Activated B cell treated with CpG ODN at 0.5 μM for 24 hours (primary cell): Measurements from ENCODE around the gene SENP6. TPM values are rescaled to one million over a fixed set of nuclear protein-coding genes. Genes with fewer than 3 reads are reported as not detected.
"Not testable (repeated sequence)": the region's sequence is repeated elsewhere in the genome, so short reads cannot be mapped to it uniquely, and the experiment has no call there.

Source experiments
- ATAC-seq: fragments of 200-7000 bp; cut with Tn5 transposase; one replicate; pipeline ENCODE4 v1.10.0; 2021; ENCODE audit warnings: low read depth, mild to moderate bottlenecking, moderate library complexity
- CTCF ChIA-PET: fragments of 350-600 bp; sonication (Branson Sonifier 250); formaldehyde crosslinking; loops from one replicate; lab custom pipeline; 2021; ENCODE audit warnings: antibody characterized with exemption; lab: Charles Lee
- POLR2A ChIA-PET: fragments of 350-600 bp; sonication (Branson Sonifier 250); formaldehyde crosslinking; loops from one replicate; lab custom pipeline; 2021; ENCODE audit warnings: antibody characterized with exemption; lab: Charles Lee
- DNase-seq: peaks from one replicate; pipeline ENCODE4 v3.0.0; 2022
- H3K27ac Mint-ChIP-seq: one replicate; pipeline ENCODE4 v1.8.0; 2020; ENCODE audit warnings: mixed read lengths
- H3K27me3 Mint-ChIP-seq: one replicate; pipeline ENCODE4 v1.8.0; 2021; ENCODE audit warnings: mixed read lengths
- H3K36me3 Mint-ChIP-seq: one replicate; pipeline ENCODE4 v1.8.0; 2021; ENCODE audit warnings: low read depth, mixed read lengths
- H3K4me1 Mint-ChIP-seq: one replicate; pipeline ENCODE4 v1.8.0; 2021; ENCODE audit warnings: mixed read lengths
- H3K4me3 Mint-ChIP-seq: one replicate; pipeline ENCODE4 v1.8.0; 2020; ENCODE audit warnings: mild to moderate bottlenecking, mixed read lengths
- H3K9me3 Mint-ChIP-seq: one replicate; pipeline ENCODE4 v1.8.0; 2020; ENCODE audit warnings: mixed read lengths
- CTCF ChIP-seq: fragments of 200-600 bp; IDR thresholded peaks from one replicate; pipeline ENCODE4 v1.8.0; 2022; ENCODE audit warnings: antibody characterized with exemption, mild to moderate bottlenecking
- intact Hi-C: fragments of 100-400 bp; cut with micrococcal nuclease; formaldehyde crosslinking; loops from one replicate; pipeline ENCODE4 v1.15.1; 2024
- total RNA-seq: library from RNA; stranded (reverse); gene quantifications from 2 replicates; pipeline ENCODE4 v1.2.3, GENCODE V29; 2022

SENP6 gene
- total RNA-seq, 1 donor from 2014 or later = 134 TPM

- DNase-seq = no peak
- no peak for ATAC-seq
- POLR2A ChIA-PET = no interaction called here
- H3K4me1 Mint-ChIP-seq = no peaks in the 10 kb centered on the region
- no peak for TF ChIP-seq CTCF
- H3K27ac Mint-ChIP-seq = no peak overlapping the region
- intact Hi-C loops = no loop called here
- H3K36me3 Mint-ChIP-seq = no peaks in the 10 kb centered on the region
- H3K4me3 Mint-ChIP-seq = no peak overlapping the region
- H3K27me3 Mint-ChIP-seq = peaks cover 35% of the 10 kb centered on the region
- H3K9me3 Mint-ChIP-seq = peaks cover 21% of the 10 kb centered on the region
- CTCF ChIA-PET = no interaction called here
These were observed 35.4 kb upstream of the SENP6 start for GRCh38 chr6:75566137-75566767.

- no peaks in the 10 kb centered on the region for H3K4me1 Mint-ChIP-seq
- DNase-seq (no peak), ATAC-seq (no peak)
- peaks cover 39% of the 10 kb centered on the region for H3K27me3 Mint-ChIP-seq
- ChIA-PET CTCF (no interaction called here), POLR2A (no interaction called here)
- H3K27ac Mint-ChIP-seq = no peak overlapping the region
- H3K4me3 Mint-ChIP-seq = no peak overlapping the region
- TF ChIP-seq CTCF = no peak
- H3K9me3 Mint-ChIP-seq = peaks cover 17% of the 10 kb centered on the region
- no peaks in the 10 kb centered on the region for H3K36me3 Mint-ChIP-seq
- intact Hi-C loops = no loop called here
These were observed 33.6 kb upstream of the SENP6 start for GRCh38 chr6:75568100-75568499.

GRCh38 chr6:75568965-75569364 lies 32.7 kb upstream of the SENP6 start:
- ATAC-seq (no peak), DNase-seq (no peak)
- no peaks in the 10 kb centered on the region for H3K4me1 Mint-ChIP-seq
- no peak overlapping the region for H3K27ac Mint-ChIP-seq
- POLR2A ChIA-PET = no interaction called here
- no peaks in the 10 kb centered on the region for H3K36me3 Mint-ChIP-seq
- peaks cover 39% of the 10 kb centered on the region for H3K27me3 Mint-ChIP-seq
- H3K9me3 Mint-ChIP-seq = peaks cover 17% of the 10 kb centered on the region
- no peak overlapping the region for H3K4me3 Mint-ChIP-seq
- CTCF ChIA-PET = no interaction called here
- intact Hi-C loops = no loop called here
- no peak for TF ChIP-seq CTCF

GRCh38 chr6:75570671-75571070 lies 31.0 kb upstream of the SENP6 start:
- Mint-ChIP-seq H3K9me3 (peaks cover 12% of the 10 kb centered on the region), H3K27me3 (peaks cover 30% of the 10 kb centered on the region)
- H3K4me3 Mint-ChIP-seq, DNase-seq, intact Hi-C loops, CTCF ChIA-PET, H3K36me3 Mint-ChIP-seq, H3K27ac Mint-ChIP-seq, H3K4me1 Mint-ChIP-seq, POLR2A ChIA-PET, ATAC-seq: not testable (repeated sequence)

GRCh38 chr6:75572072-75572471 lies 29.6 kb upstream of the SENP6 start:
- TF ChIP-seq CTCF = no peak
- CTCF ChIA-PET = no interaction called here
- intact Hi-C loops = no loop called here
- no peak for ATAC-seq
- no peak overlapping the region for H3K27ac Mint-ChIP-seq
- no peaks in the 10 kb centered on the region for H3K4me1 Mint-ChIP-seq
- H3K27me3 Mint-ChIP-seq = peaks cover 24% of the 10 kb centered on the region
- H3K4me3 Mint-ChIP-seq = no peak overlapping the region
- H3K36me3 Mint-ChIP-seq = no peaks in the 10 kb centered on the region
- peaks cover 4% of the 10 kb centered on the region for H3K9me3 Mint-ChIP-seq
- POLR2A ChIA-PET = no interaction called here
- DNase-seq = no peak

GRCh38 chr6:75579951-75580350 lies 21.7 kb upstream of the SENP6 start:
- H3K9me3 Mint-ChIP-seq = peaks cover 2% of the 10 kb centered on the region
- no peak overlapping the region for H3K4me3 Mint-ChIP-seq
- peaks cover 9% of the 10 kb centered on the region for H3K4me1 Mint-ChIP-seq
- DNase-seq (no peak), ATAC-seq (no peak)
- ChIA-PET POLR2A (no interaction called here), CTCF (no interaction called here)
- H3K27me3 Mint-ChIP-seq = peaks cover 12% of the 10 kb centered on the region
- no peak overlapping the region for H3K27ac Mint-ChIP-seq
- intact Hi-C loops = no loop called here
- H3K36me3 Mint-ChIP-seq = no peaks in the 10 kb centered on the region
- no peak for TF ChIP-seq CTCF
